Lower leg skin (tissue), 4 donors: ENCODE data around the gene PLS1. TPM values are rescaled to one million over a fixed set of nuclear protein-coding genes. Genes with fewer than 3 reads are reported as not detected.

Source experiments
- DNase-seq, 2 donors: peaks; one replicate each; pipeline ENCODE4 v3.0.0-alpha.2; 2019; ENCODE audit warnings: low spot score in 2 of 2
- H3K4me3 ChIP-seq: fragments of 200-600 bp; sonication (generic); 2 replicates; pipeline ENCODE4 v1.5.1; 2017; ENCODE audit warnings: mild to moderate bottlenecking, low read depth; ENCODE audit not compliant: poor library complexity, severe bottlenecking
- CTCF ChIP-seq, 3 donors: fragments of 450-650 bp; IDR thresholded peaks; one replicate each; pipeline ENCODE4 v1.5.1; 2016; ENCODE audit warnings: antibody characterized with exemption in 3 of 3, mild to moderate bottlenecking in 3 of 3, moderate library complexity in 2 of 3
- POLR2A ChIP-seq, 2 donors: fragments of 450-650 bp; IDR thresholded peaks; one replicate each; pipeline ENCODE4 v1.6.1; 2016 to 2017; ENCODE audit warnings: antibody characterized with exemption in 2 of 2, mild to moderate bottlenecking in 1 of 2, moderate library complexity in 1 of 2
- WGBS, 2 donors: methylation state at CpG; one replicate each; pipeline ENCODE4 v1.1.5; 2018; 5-methylcytosine and 5-hydroxymethylcytosine counted together
- intact Hi-C: fragments of 100-400 bp; cut with DNase I; formaldehyde crosslinking; loops from one replicate; pipeline ENCODE4 v1.15.0; 2023; ENCODE audit warnings: low total_unique reads
- total RNA-seq, 4 donors: library from RNA; depleted of rRNA; stranded (reverse); fragments of >200 nt; gene quantifications; one replicate each; pipeline ENCODE4 v1.1.0, GENCODE V29; 2016

The PLS1 gene
- total RNA-seq, 4 donors from 2014 or later: 6.1 to 8.6 (median 6.9) TPM

- TF ChIP-seq CTCF (IDR thresholded peaks at IDR 0.05): no peak
- TF ChIP-seq POLR2A (IDR thresholded peaks at IDR 0.05): no peak
- WGBS, 2 donors: 53 to 68% methylated on average over 1 of the region's 1 CpG
- no peak overlapping the region for H3K4me3 ChIP-seq
- DNase-seq: no peak
- intact Hi-C loops: no loop called here
Observed at GRCh38 chr3:142647856-142648255, 51.7 kb downstream of the PLS1 start.

GRCh38 chr3:142648950-142649349 lies 52.8 kb downstream of the PLS1 start:
- no peak overlapping the region for H3K4me3 ChIP-seq
- WGBS, 2 donors: 91% methylated on average over 3 of the region's 3 CpGs
- no peak for DNase-seq

GRCh38 chr3:142650001-142650693 lies 54.0 kb downstream of the PLS1 start:
- intact Hi-C loops: no loop called here
- no peak for DNase-seq
- no peak for TF ChIP-seq CTCF (IDR thresholded peaks at IDR 0.05)
- no peak for TF ChIP-seq POLR2A (IDR thresholded peaks at IDR 0.05)
- WGBS, 2 donors: 52 to 67% methylated on average over 6 of the region's 6 CpGs
- no peak overlapping the region for H3K4me3 ChIP-seq

More at GRCh38 chr3:142648950-142649349, 52.8 kb downstream of the PLS1 start:
- TF ChIP-seq CTCF (IDR thresholded peaks at IDR 0.05): no peak
- no peak for TF ChIP-seq POLR2A (IDR thresholded peaks at IDR 0.05)
- intact Hi-C loops: no loop called here

GRCh38 chr3:142651711-142652110 lies 55.5 kb downstream of the PLS1 start:
- intact Hi-C loops: no loop called here
- DNase-seq: no peak
- no peak overlapping the region for H3K4me3 ChIP-seq
- TF ChIP-seq POLR2A (IDR thresholded peaks at IDR 0.05) (no peak), CTCF (IDR thresholded peaks at IDR 0.05) (no peak)

- WGBS, 2 donors: 91 to 93% methylated on average over 8 of the region's 8 CpGs
- no peak overlapping the region for H3K4me3 ChIP-seq
- DNase-seq: no peak
- TF ChIP-seq POLR2A (IDR thresholded peaks at IDR 0.05) (no peak), CTCF (IDR thresholded peaks at IDR 0.05) (no peak)
- intact Hi-C loops: no loop called here
Observed at GRCh38 chr3:142652826-142653292, 56.7 kb downstream of the PLS1 start.

- TF ChIP-seq POLR2A (IDR thresholded peaks at IDR 0.05) (no peak), CTCF (IDR thresholded peaks at IDR 0.05) (no peak)
- DNase-seq: no peak
- intact Hi-C loops: no loop called here
- no peak overlapping the region for H3K4me3 ChIP-seq
Observed at GRCh38 chr3:142656575-142656974, 60.4 kb downstream of the PLS1 start.
